Measurements from ENCODE around the gene SNAI1. TPM values are rescaled to one million over a fixed set of nuclear protein-coding genes. Genes with fewer than 3 reads are reported as not detected.
A peak's percentile ranks its signal among the peaks of the same experiment; 100 is the strongest.
"Not testable (repeated sequence)": the region's sequence is repeated elsewhere in the genome, so short reads cannot be mapped to it uniquely, and the experiment has no call there.

The SNAI1 gene
- total RNA-seq, 2 donors from 2014 or later, result 13.0 to 19.1 TPM

- Histone ChIP-seq H3K36me3 (no peaks in the 10 kb centered on the region), H3K4me1 (ENCODE audit: control insufficient read depth in 1 of 2, low read depth in 2 of 2) (peaks cover 23 to 61% of the 10 kb centered on the region in 2 donors), H3K9me3 (no peaks in the 10 kb centered on the region), H3K27me3 (replicated peaks; ENCODE audit: insufficient read depth) (no peaks in the 10 kb centered on the region), H3K27ac (peak overlapping the region in 1 of 2 donors; percentile 10), H3K4me3 (no peak overlapping the region)
- ATAC-seq (ENCODE audit: insufficient number of reproducible peaks, low FRiP score, low read depth), result no peak
- TF ChIP-seq CTCF (IDR thresholded peaks at IDR 0.05), result no peak
- no peak for DNase-seq (ENCODE audit: low spot score)
These were observed 5.3 kb downstream of the SNAI1 start for GRCh38 chr20:49987868-49988690.

- peaks cover 21 to 53% of the 10 kb centered on the region in 2 donors for H3K4me1 ChIP-seq (ENCODE audit: control insufficient read depth in 1 of 2, low read depth in 2 of 2)
These were observed 6.7 kb downstream of the SNAI1 start for GRCh38 chr20:49989234-49990065.

GRCh38 chr20:49990271-49990720 lies 7.5 kb downstream of the SNAI1 start:
- no peaks in the 10 kb centered on the region for H3K9me3 ChIP-seq
- no peaks in the 10 kb centered on the region for H3K36me3 ChIP-seq
- no peaks in the 10 kb centered on the region for H3K27me3 ChIP-seq (replicated peaks; ENCODE audit: insufficient read depth)
- no peak overlapping the region for H3K4me3 ChIP-seq
- TF ChIP-seq CTCF (IDR thresholded peaks at IDR 0.05), result no peak
- DNase-seq (ENCODE audit: low spot score), result no peak
- peak overlapping the region; percentile 7 to 16 for H3K27ac ChIP-seq
- no peak for ATAC-seq (ENCODE audit: insufficient number of reproducible peaks, low FRiP score, low read depth)
- peaks cover 14 to 48% of the 10 kb centered on the region in 2 donors for H3K4me1 ChIP-seq (ENCODE audit: control insufficient read depth in 1 of 2, low read depth in 2 of 2)

More at GRCh38 chr20:49989234-49990065, 6.7 kb downstream of the SNAI1 start:
- DNase-seq (ENCODE audit: low spot score) (no peak), ATAC-seq (ENCODE audit: insufficient number of reproducible peaks, low FRiP score, low read depth) (no peak)
- Histone ChIP-seq H3K27ac (peak overlapping the region; percentile 7 to 16), H3K27me3 (replicated peaks; ENCODE audit: insufficient read depth) (no peaks in the 10 kb centered on the region), H3K9me3 (no peaks in the 10 kb centered on the region), H3K4me3 (no peak overlapping the region), H3K36me3 (no peaks in the 10 kb centered on the region)
- TF ChIP-seq CTCF (IDR thresholded peaks at IDR 0.05), result no peak

- Histone ChIP-seq H3K4me1 (ENCODE audit: control insufficient read depth in 1 of 2, low read depth in 2 of 2) (peaks cover 10 to 31% of the 10 kb centered on the region in 2 donors), H3K27me3 (replicated peaks; ENCODE audit: insufficient read depth) (no peaks in the 10 kb centered on the region), H3K27ac (no peak overlapping the region), H3K9me3 (no peaks in the 10 kb centered on the region), H3K4me3 (no peak overlapping the region), H3K36me3 (no peaks in the 10 kb centered on the region)
- no peak for TF ChIP-seq CTCF (IDR thresholded peaks at IDR 0.05)
- ATAC-seq (ENCODE audit: insufficient number of reproducible peaks, low FRiP score, low read depth) (no peak), DNase-seq (ENCODE audit: low spot score) (no peak)
These were observed 10.5 kb downstream of the SNAI1 start for GRCh38 chr20:49993301-49993751.

GRCh38 chr20:49995586-49995985 lies 12.8 kb downstream of the SNAI1 start:
- Histone ChIP-seq H3K4me1 (ENCODE audit: control insufficient read depth in 1 of 2, low read depth in 2 of 2) (peaks cover 3 to 11% of the 10 kb centered on the region in 2 donors), H3K36me3 (no peaks in the 10 kb centered on the region), H3K27me3 (replicated peaks; ENCODE audit: insufficient read depth) (no peaks in the 10 kb centered on the region), H3K27ac (no peak overlapping the region), H3K4me3 (no peak overlapping the region), H3K9me3 (no peaks in the 10 kb centered on the region)
- ATAC-seq (ENCODE audit: insufficient number of reproducible peaks, low FRiP score, low read depth) (no peak), DNase-seq (ENCODE audit: low spot score) (no peak)
- TF ChIP-seq CTCF (IDR thresholded peaks at IDR 0.05), result no peak

DNA sequence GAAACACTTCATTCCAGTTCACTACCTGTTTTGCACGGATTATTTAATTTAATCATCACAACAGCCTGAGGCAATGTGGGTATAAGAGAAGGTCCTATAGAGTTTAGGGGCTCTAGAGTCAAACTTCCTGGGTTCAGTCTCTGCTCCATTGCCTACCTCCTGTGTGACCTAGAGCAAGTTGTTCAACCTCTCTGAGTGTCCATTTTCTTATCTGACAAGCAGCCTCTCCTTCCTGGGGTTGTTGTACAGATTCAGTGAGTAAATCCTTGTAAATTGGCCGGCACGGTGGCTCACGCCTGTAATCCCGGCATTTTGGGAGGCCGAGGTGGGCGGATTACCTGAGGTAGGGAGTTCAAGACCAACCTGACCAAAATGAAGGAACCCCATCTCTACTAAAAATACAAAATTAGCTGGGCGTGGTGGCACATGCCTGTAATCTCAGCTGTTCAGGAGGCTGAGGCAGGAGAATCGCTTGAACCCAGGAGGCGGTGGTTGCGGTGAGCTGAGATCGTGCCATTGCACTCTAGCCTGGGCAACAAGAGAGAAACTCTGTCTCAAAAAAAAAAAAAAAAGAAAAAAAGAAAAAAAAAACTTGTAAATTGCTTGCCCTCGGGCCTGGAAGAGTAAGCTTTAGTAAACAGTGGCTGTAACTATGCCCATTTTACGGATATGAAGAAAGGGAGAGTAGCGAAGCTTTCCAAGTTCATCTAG lies 15.9 kb downstream of the SNAI1 start:
- not testable (repeated sequence) for ATAC-seq (ENCODE audit: insufficient number of reproducible peaks, low FRiP score, low read depth); H3K9me3 ChIP-seq; H3K36me3 ChIP-seq; H3K4me3 ChIP-seq; H3K27me3 ChIP-seq (replicated peaks; ENCODE audit: insufficient read depth); H3K4me1 ChIP-seq (ENCODE audit: control insufficient read depth in 1 of 2, low read depth in 2 of 2); H3K27ac ChIP-seq; DNase-seq (ENCODE audit: low spot score)

Measured in thoracic aorta (tissue), 2 donors.